HepG2 (cell line): Measurements from ENCODE around the gene ZBTB43. TPM values are rescaled to one million over a fixed set of nuclear protein-coding genes. Genes with fewer than 3 reads are reported as not detected.
A peak's percentile ranks its signal among the peaks of the same experiment; 100 is the strongest.

Experiments used
- ATAC-seq: fragments of 200-7000 bp; cut with Tn5 transposase; 3 replicates; pipeline ENCODE4 v1.9.1; 2020; ENCODE audit warnings: mild to moderate bottlenecking, moderate library complexity
- BruUV-seq: library from RNA; stranded (reverse); fragments of 400-500 nt; replicated peaks from 2 replicates; lab custom pipeline; 2021; lab: Mats Ljungman, UMichigan
- CTCF ChIA-PET: fragments of 300-600 bp; formaldehyde crosslinking; extraction: SDS; loops from one replicate; lab custom pipeline; 2021; ENCODE audit warnings: low total read pairs, inconsistent platforms, low intra/inter-chr PET ratio; lab: Yijun Ruan, JAX
- POLR2A ChIA-PET: fragments of 350-600 bp; sonication (Branson Sonifier 250); formaldehyde crosslinking; loops from one replicate; lab custom pipeline; 2020; ENCODE audit warnings: antibody characterized with exemption, inconsistent platforms; lab: Yijun Ruan, JAX
- DNase-seq: peaks from one replicate; pipeline ENCODE4 v3.0.0-alpha.2; 2015; ENCODE audit warnings: low spot score
- FAIRE-seq: peaks from 3 replicates; lab custom pipeline; 2011; peaks lifted over from hg19 to GRCh38; lab: Jason Lieb, UNC
- H2AFZ ChIP-seq: one replicate; pipeline ENCODE4 v1.6.1; 2011; ENCODE audit warnings: low read length, inconsistent platforms
- H3K27ac ChIP-seq: fragments of 300-600 bp; 3 replicates; pipeline ENCODE4 v1.8.0; 2011; ENCODE audit warnings: mixed run types, mild to moderate bottlenecking, mixed read lengths, low read length, inconsistent platforms; ENCODE audit not compliant: insufficient read depth; ENCODE audit errors: extremely low read length
- H3K27me3 ChIP-seq, 2 experiments: fragments of 200-600 bp in 1 of 2; 2 replicates in 1 of 2; 3 replicates in 1 of 2; pipeline versions ENCODE4 v1.6.0 to v1.8.0; 2011; ENCODE audit warnings: low read length in 2 of 2, mild to moderate bottlenecking in 2 of 2, moderate library complexity in 2 of 2, inconsistent platforms in 1 of 2; ENCODE audit not compliant: insufficient read depth in 2 of 2, control insufficient read depth in 1 of 2
- H3K36me3 ChIP-seq, 2 experiments: fragments of 200-600 bp in 1 of 2; replicated peaks in 1 of 2; 2 replicates in 1 of 2; 3 replicates in 1 of 2; pipeline versions ENCODE4 v1.5.1 to v1.8.0; 2011; ENCODE audit warnings: low read length in 2 of 2, inconsistent platforms in 1 of 2; ENCODE audit not compliant: insufficient read depth in 2 of 2, control insufficient read depth in 1 of 2
- H3K4me1 ChIP-seq: 2 replicates; pipeline ENCODE4 v1.5.1; 2012; ENCODE audit warnings: low read length, inconsistent platforms; ENCODE audit not compliant: insufficient read depth
- H3K4me2 ChIP-seq: 2 replicates; pipeline ENCODE4 v1.6.0; 2011; ENCODE audit warnings: low read depth, low read length, inconsistent platforms
- H3K4me3 ChIP-seq, 3 experiments: fragments of 200-600 bp in 1 of 3; sonication (generic), shearing (Covaris generic) in 1 of 3; replicated peaks in 1 of 3; 2 replicates each; pipeline ENCODE4 v1.5.1; 2011 to 2016; ENCODE audit warnings: low read length in 3 of 3, inconsistent platforms in 2 of 3, low read depth in 2 of 3, mild to moderate bottlenecking in 2 of 3, control low read depth in 1 of 3, mixed read lengths in 1 of 3; ENCODE audit not compliant: insufficient read depth in 1 of 3
- H3K79me2 ChIP-seq: one replicate; pipeline ENCODE4 v1.6.1; 2011; ENCODE audit warnings: low read length, inconsistent platforms; ENCODE audit not compliant: insufficient read depth
- H3K9ac ChIP-seq: 2 replicates; pipeline ENCODE4 v1.6.0; 2011; ENCODE audit warnings: mild to moderate bottlenecking, low read depth, low read length, inconsistent platforms; ENCODE audit not compliant: insufficient read depth
- H3K9me3 ChIP-seq: 2 replicates; pipeline ENCODE4 v1.5.1; 2012; ENCODE audit warnings: mild to moderate bottlenecking, low read length
- H4K20me1 ChIP-seq: 2 replicates; pipeline ENCODE4 v1.6.0; 2011; ENCODE audit warnings: inconsistent platforms, mild to moderate bottlenecking, low read length, moderate library complexity; ENCODE audit not compliant: insufficient read depth
- ARNT ChIP-seq: fragments of 450-650 bp; IDR thresholded peaks from 2 replicates; pipeline ENCODE4 v1.6.1; 2017
- FOXM1 ChIP-seq: sonication (generic); formaldehyde crosslinking; IDR thresholded peaks from 2 replicates; pipeline ENCODE4 v1.5.0; 2020; ENCODE audit warnings: missing genetic modification reagents
- MBD4 ChIP-seq: IDR thresholded peaks from 2 replicates; pipeline ENCODE4 v1.6.1; 2012; ENCODE audit warnings: low read length, inconsistent platforms, borderline replicate concordance
- PRDM10 ChIP-seq: sonication (generic); formaldehyde crosslinking; IDR thresholded peaks from 2 replicates; pipeline ENCODE4 v1.4.0; 2020; ENCODE audit warnings: low read depth, missing genetic modification reagents
- RBFOX2 ChIP-seq: fragments of 200-400 bp; formaldehyde crosslinking; IDR thresholded peaks from 2 replicates; pipeline ENCODE4 v1.6.1; 2017; ENCODE audit warnings: low read depth, mild to moderate bottlenecking, low read length
- SKIL ChIP-seq: sonication (generic); formaldehyde crosslinking; IDR thresholded peaks from 2 replicates; pipeline ENCODE4 v1.8.0; 2022; ENCODE audit warnings: missing genetic modification reagents, mild to moderate bottlenecking, moderate library complexity, borderline replicate concordance
- TCF12 ChIP-seq, 2 experiments: fragments of 450-650 bp in 1 of 2; sonication (generic) in 1 of 2; formaldehyde crosslinking in 1 of 2; IDR thresholded peaks; 2 replicates each; pipeline versions ENCODE4 v1.6.1 to v1.8.0; 2017 to 2022; ENCODE audit warnings: antibody characterized with exemption in 1 of 2, mild to moderate bottlenecking in 1 of 2, missing genetic modification reagents in 1 of 2, moderate library complexity in 1 of 2
- ZFP62 ChIP-seq: sonication (generic); formaldehyde crosslinking; IDR thresholded peaks from 2 replicates; pipeline ENCODE4 v1.4.0; 2020; ENCODE audit warnings: missing genetic modification reagents
- ZNF24 ChIP-seq: fragments of 450-650 bp; IDR thresholded peaks from 2 replicates; pipeline ENCODE4 v1.6.1; 2017; ENCODE audit warnings: antibody characterized with exemption, mild to moderate bottlenecking
- ZNF331 ChIP-seq: sonication (generic); formaldehyde crosslinking; IDR thresholded peaks from 2 replicates; pipeline ENCODE4 v1.4.0; 2020; ENCODE audit warnings: missing genetic modification reagents
- ZSCAN29 ChIP-seq: sonication (generic); formaldehyde crosslinking; conservative IDR thresholded peaks from 2 replicates; pipeline ENCODE4 v1.4.0; 2020; ENCODE audit warnings: mild to moderate bottlenecking, missing genetic modification reagents
- WGBS: methylation state at CpG from one replicate; pipeline ENCODE4 v1.1.6; 2017; ENCODE audit warnings: low lambda C conversion rate; 5-methylcytosine and 5-hydroxymethylcytosine counted together
- in situ Hi-C: cut with HindIII; loops from 2 replicates; pipeline ENCODE4 v1.10.0; 2017; ENCODE audit warnings: low pct_unique_long_range_greater_than_20kb; ENCODE audit not compliant: extremely low pct_ligation_motif_present
- intact Hi-C: fragments of 100-400 bp; cut with micrococcal nuclease; formaldehyde crosslinking; loops from one replicate; pipeline ENCODE4 v1.10.0; 2022; ENCODE audit not compliant: unreplicated experiment
- polyA plus RNA-seq, 8 experiments: library from polyadenylated mRNA; depleted of rRNA in 3 of 8; stranded (reverse) in 7 of 8; unstranded in 1 of 8; fragments of >200 nt; fragmentation: Illumina TruSeq in 4 of 8; extraction: Trizol in 4 of 8; gene quantifications; 2 replicates each; pipeline versions ENCODE4 v1.2.1 to v1.2.3, GENCODE V29; 2011 to 2016; ENCODE audit warnings: low read depth in 4 of 8, missing spikeins in 1 of 8, mixed read lengths in 1 of 8; ENCODE audit not compliant: insufficient read depth in 1 of 8
- total RNA-seq, 5 experiments: library from RNA; depleted of rRNA; stranded (reverse); fragments of >200 nt; fragmentation: Illumina TruSeq; extraction: Trizol; gene quantifications; 2 replicates each; pipeline ENCODE4 v1.2.3, GENCODE V29; 2016; ENCODE audit warnings: low read depth in 1 of 5

The ZBTB43 gene
- total and polyA plus RNA-seq, 2 of the 13 experiments (the other 11 are each of a cell fraction or from before 2014, with no cell fraction given) = 7.1 to 31.4 TPM

GRCh38 chr9:126839301-126839700, 34.5 kb downstream of the ZBTB43 start (continued):
- no peak for TF ChIP-seq PRDM10
- no peak for TF ChIP-seq ZFP62 (CRISPR knock-in tag)
- no peak for TF ChIP-seq TCF12 (IDR thresholded peaks at IDR 0.05)
- no peak for TF ChIP-seq TCF12 (CRISPR knock-in tag; IDR thresholded peaks at IDR 0.05)
- no peak for TF ChIP-seq ARNT
- TF ChIP-seq RBFOX2 = no peak
- TF ChIP-seq ZNF24 = no peak
- TF ChIP-seq ZSCAN29 (CRISPR knock-in tag) = no peak
- TF ChIP-seq ZNF331 (CRISPR knock-in tag) = no peak
- no peak for TF ChIP-seq MBD4

GRCh38 chr9:126842220-126842842, 37.5 kb downstream of the ZBTB43 start:
- ATAC-seq (peak; percentile 19), FAIRE-seq (no peak), DNase-seq (no peak)
- WGBS = 84% methylated on average over 10 of the region's 13 CpGs
- BruUV-seq = no TSS peak
- TF ChIP-seq FOXM1 (no peak), SKIL (CRISPR knock-in tag) (no peak)
- Histone ChIP-seq H3K9ac (no peak overlapping the region), H3K27me3 (0 out of 5 replicates have a peak, but pooled peaks cover 0 to 1% of the 10 kb centered on the region in 2 experiments), H2AFZ (no peak overlapping the region), H3K79me2 (no peaks in the 10 kb centered on the region), H3K4me1 (no peaks in the 10 kb centered on the region), H3K4me2 (no peak overlapping the region), H3K36me3 (peaks cover 2 to 4% of the 10 kb centered on the region in 2 experiments; a peak in 1 of 5 replicates), H3K9me3 (no peaks in the 10 kb centered on the region), H3K4me3 (no peak overlapping the region), H4K20me1 (no peaks in the 10 kb centered on the region), H3K27ac (no peak overlapping the region)
- intact Hi-C loops (no loop called here), in situ Hi-C loops (no loop called here)
- POLR2A ChIA-PET = no interaction called here
- CTCF ChIA-PET = no interaction called here
